ENCODE measurements around the gene MCM9. TPM values are rescaled to one million over a fixed set of nuclear protein-coding genes. Genes with fewer than 3 reads are reported as not detected.

MCM9 gene
- total RNA-seq, 1 donor from 2014 or later = 36.0 TPM

- DNase-seq (ENCODE audit: low spot score) = peak; percentile 89
These were observed 134.4 kb downstream of the MCM9 start for GRCh38 chr6:118800394-118801071.

- DNase-seq (ENCODE audit: low spot score) = no peak
These were observed 135.1 kb downstream of the MCM9 start for GRCh38 chr6:118799826-118800225.

GRCh38 chr6:118796548-118796947 lies 138.4 kb downstream of the MCM9 start:
- peak; percentile 55 for DNase-seq (ENCODE audit: low spot score)

GRCh38 chr6:118791499-118791898 lies 143.5 kb downstream of the MCM9 start:
- no peak for DNase-seq (ENCODE audit: low spot score)

- no peak for DNase-seq (ENCODE audit: low spot score)
These were observed 145.0 kb downstream of the MCM9 start for GRCh38 chr6:118789954-118790353.

- DNase-seq (ENCODE audit: low spot score) = no peak
These were observed 145.5 kb downstream of the MCM9 start for GRCh38 chr6:118789419-118789818.

GRCh38 chr6:118788702-118789101 lies 146.3 kb downstream of the MCM9 start:
- DNase-seq (ENCODE audit: low spot score) = no peak

GRCh38 chr6:118787724-118788423 lies 147.1 kb downstream of the MCM9 start:
- DNase-seq (ENCODE audit: low spot score) = no peak

- no peak for DNase-seq (ENCODE audit: low spot score)
These were observed 148.1 kb downstream of the MCM9 start for GRCh38 chr6:118786596-118787453.

- DNase-seq (ENCODE audit: low spot score) = no peak
These were observed 149.4 kb downstream of the MCM9 start for GRCh38 chr6:118785601-118786000.

GRCh38 chr6:118784641-118785164 lies 150.3 kb downstream of the MCM9 start:
- no peak for DNase-seq (ENCODE audit: low spot score)

GRCh38 chr6:118783931-118784550 lies 150.9 kb downstream of the MCM9 start:
- DNase-seq (ENCODE audit: low spot score) = no peak

GRCh38 chr6:118782651-118783050 lies 152.3 kb downstream of the MCM9 start:
- DNase-seq (ENCODE audit: low spot score) = no peak

GRCh38 chr6:118781897-118782296 lies 153.1 kb downstream of the MCM9 start:
- DNase-seq (ENCODE audit: low spot score) = no peak

GRCh38 chr6:118780668-118781067 lies 154.3 kb downstream of the MCM9 start:
- no peak for DNase-seq (ENCODE audit: low spot score)

GRCh38 chr6:118776607-118777549 lies 158.1 kb downstream of the MCM9 start:
- DNase-seq (ENCODE audit: low spot score) = peak; percentile 72

- no peak for DNase-seq (ENCODE audit: low spot score)
These were observed 159.6 kb downstream of the MCM9 start for GRCh38 chr6:118775381-118775780.

GRCh38 chr6:118774581-118774980 lies 160.4 kb downstream of the MCM9 start:
- no peak for DNase-seq (ENCODE audit: low spot score)

GRCh38 chr6:118772886-118773285 lies 162.1 kb downstream of the MCM9 start:
- no peak for DNase-seq (ENCODE audit: low spot score)

- DNase-seq (ENCODE audit: low spot score) = no peak
These were observed 163.7 kb downstream of the MCM9 start for GRCh38 chr6:118771253-118771652.

- DNase-seq (ENCODE audit: low spot score) = no peak
These were observed 164.1 kb downstream of the MCM9 start for GRCh38 chr6:118770835-118771234.
